CD4-positive, alpha-beta T cell (primary cell): ENCODE measurements around the gene ZIC2. TPM values are rescaled to one million over a fixed set of nuclear protein-coding genes. Genes with fewer than 3 reads are reported as not detected.

Source experiments
- ATAC-seq: fragments of 200-7000 bp; cut with Tn5 transposase; one replicate; pipeline ENCODE4 v1.10.0; 2022; ENCODE audit warnings: mild to moderate bottlenecking; ENCODE audit not compliant: poor library complexity
- CTCF ChIA-PET: fragments of 350-600 bp; sonication (Branson Sonifier 250); formaldehyde crosslinking; loops from one replicate; lab custom pipeline; 2021; ENCODE audit warnings: antibody characterized with exemption, inconsistent platforms; lab: Charles Lee
- POLR2A ChIA-PET: fragments of 350-600 bp; sonication (Branson Sonifier 250); formaldehyde crosslinking; loops from one replicate; lab custom pipeline; 2021; ENCODE audit warnings: antibody characterized with exemption, inconsistent platforms; lab: Charles Lee
- DNase-seq, 14 experiments: peaks; one replicate each; pipeline ENCODE4 v3.0.0-alpha.2; 2013 to 2020; ENCODE audit warnings: mixed read lengths in 2 of 14
- H3K27ac ChIP-seq, 2 donors: one replicate each; pipeline versions ENCODE4 v1.5.1 to v1.7.0; 2013; ENCODE audit warnings: low read length in 2 of 2, low read depth in 1 of 2, mild to moderate bottlenecking in 1 of 2
- H3K27me3 ChIP-seq, 2 experiments: 1 replicate in 1 of 2; 2 replicates in 1 of 2; pipeline versions ENCODE4 v1.6.1 to v1.7.0; 2013; ENCODE audit warnings: low read length in 2 of 2, control low read depth in 1 of 2, mild to moderate bottlenecking in 1 of 2, moderate library complexity in 1 of 2; ENCODE audit not compliant: insufficient read depth in 2 of 2, control insufficient read depth in 1 of 2
- H3K36me3 ChIP-seq: one replicate; pipeline ENCODE4 v1.6.1; 2013; ENCODE audit warnings: low read length, control low read depth; ENCODE audit not compliant: insufficient read depth
- H3K4me1 ChIP-seq: one replicate; pipeline ENCODE4 v1.6.1; 2013; ENCODE audit warnings: low read length, control low read depth; ENCODE audit not compliant: insufficient read depth
- H3K4me3 ChIP-seq: one replicate; pipeline ENCODE4 v1.5.1; 2013; ENCODE audit warnings: mild to moderate bottlenecking, low read length, moderate library complexity
- H3K9me3 ChIP-seq, 2 experiments: 1 replicate in 1 of 2; 2 replicates in 1 of 2; pipeline versions ENCODE4 v1.6.1 to v1.7.0; 2013; ENCODE audit warnings: low read length in 2 of 2, mild to moderate bottlenecking in 2 of 2, control low read depth in 1 of 2, moderate library complexity in 1 of 2; ENCODE audit not compliant: control insufficient read depth in 1 of 2, insufficient read depth in 1 of 2
- H3K27ac Mint-ChIP-seq: one replicate; pipeline ENCODE4 v1.8.0; 2020; ENCODE audit warnings: mixed read lengths
- H3K27me3 Mint-ChIP-seq: one replicate; pipeline ENCODE4 v1.8.0; 2021; ENCODE audit warnings: mixed read lengths
- H3K36me3 Mint-ChIP-seq: one replicate; pipeline ENCODE4 v1.8.0; 2021; ENCODE audit warnings: low read depth, mixed read lengths
- H3K4me1 Mint-ChIP-seq: one replicate; pipeline ENCODE4 v1.8.0; 2021; ENCODE audit warnings: low read depth, mixed read lengths
- H3K4me3 Mint-ChIP-seq: one replicate; pipeline ENCODE4 v1.8.0; 2020; ENCODE audit warnings: mild to moderate bottlenecking, mixed read lengths
- H3K9me3 Mint-ChIP-seq: one replicate; pipeline ENCODE4 v1.8.0; 2020; ENCODE audit warnings: mixed read lengths
- CTCF ChIP-seq: fragments of 200-600 bp; IDR thresholded peaks from one replicate; pipeline ENCODE4 v1.8.0; 2022; ENCODE audit warnings: antibody characterized with exemption, mild to moderate bottlenecking
- intact Hi-C, 2 experiments: fragments of 100-400 bp; cut with DNase I in 1 of 2; cut with micrococcal nuclease in 1 of 2; formaldehyde crosslinking; loops; one replicate each; pipeline versions ENCODE4 v1.15.1 to v1.9.0; 2023 to 2025; cut with DNase I, micrococcal nuclease
- total RNA-seq, 174 experiments: library from RNA in 2 of 174; stranded (reverse) in 2 of 174; gene quantifications; one replicate each; pipeline ENCODE4 v1.2.3 and lab custom pipeline; 2021 to 2026

Gene ZIC2
- total RNA-seq, 2 experiments from 2014 or later, result not detected

DNA sequence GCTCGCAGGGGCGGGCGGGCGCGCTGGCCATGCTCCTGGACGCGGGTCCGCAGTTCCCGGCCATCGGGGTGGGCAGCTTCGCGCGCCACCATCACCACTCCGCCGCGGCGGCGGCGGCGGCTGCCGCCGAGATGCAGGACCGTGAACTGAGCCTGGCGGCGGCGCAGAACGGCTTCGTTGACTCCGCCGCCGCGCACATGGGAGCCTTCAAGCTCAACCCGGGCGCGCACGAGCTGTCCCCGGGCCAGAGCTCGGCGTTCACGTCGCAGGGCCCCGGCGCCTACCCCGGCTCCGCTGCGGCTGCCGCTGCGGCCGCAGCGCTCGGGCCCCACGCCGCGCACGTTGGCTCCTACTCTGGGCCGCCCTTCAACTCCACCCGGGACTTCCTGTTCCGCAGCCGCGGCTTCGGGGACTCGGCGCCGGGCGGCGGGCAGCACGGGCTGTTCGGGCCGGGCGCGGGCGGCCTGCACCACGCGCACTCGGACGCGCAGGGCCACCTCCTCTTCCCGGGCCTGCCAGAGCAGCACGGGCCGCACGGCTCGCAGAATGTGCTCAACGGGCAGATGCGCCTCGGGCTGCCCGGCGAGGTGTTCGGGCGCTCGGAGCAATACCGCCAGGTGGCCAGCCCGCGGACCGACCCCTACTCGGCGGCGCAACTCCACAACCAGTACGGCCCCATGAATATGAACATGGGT, 599 bp downstream of the ZIC2 start:
- Mint-ChIP-seq H3K27me3 (peaks cover 68% of the 10 kb centered on the region), H3K4me1 (peaks cover 13% of the 10 kb centered on the region), H3K27ac (peak overlapping the region; percentile 76), H3K36me3 (peaks cover 6% of the 10 kb centered on the region), H3K9me3 (no peaks in the 10 kb centered on the region), H3K4me3 (peak overlapping the region; percentile 73)
- Histone ChIP-seq H3K9me3 (peaks cover 34 to 59% of the 10 kb centered on the region in 2 experiments), H3K4me1 (peaks cover 56% of the 10 kb centered on the region), H3K27ac (no peak overlapping the region), H3K27me3 (peaks cover 74 to 89% of the 10 kb centered on the region in 2 experiments), H3K36me3 (no peaks in the 10 kb centered on the region), H3K4me3 (no peak overlapping the region)
- CTCF ChIA-PET, result no interaction called here
- POLR2A ChIA-PET, result interaction anchor here (0.8 to 3.0 kb wide), 4 partner anchors 8 to 30 kb away, joined by 3 to 15 read pairs (median 4); no protein-coding TSS in a partner anchor
- peak in 5 of 14 experiments; percentile 25 to 66 (median 37) for DNase-seq
- no peak for TF ChIP-seq CTCF
- peak; percentile 36 for ATAC-seq
- intact Hi-C loops, result no loop called here

DNA sequence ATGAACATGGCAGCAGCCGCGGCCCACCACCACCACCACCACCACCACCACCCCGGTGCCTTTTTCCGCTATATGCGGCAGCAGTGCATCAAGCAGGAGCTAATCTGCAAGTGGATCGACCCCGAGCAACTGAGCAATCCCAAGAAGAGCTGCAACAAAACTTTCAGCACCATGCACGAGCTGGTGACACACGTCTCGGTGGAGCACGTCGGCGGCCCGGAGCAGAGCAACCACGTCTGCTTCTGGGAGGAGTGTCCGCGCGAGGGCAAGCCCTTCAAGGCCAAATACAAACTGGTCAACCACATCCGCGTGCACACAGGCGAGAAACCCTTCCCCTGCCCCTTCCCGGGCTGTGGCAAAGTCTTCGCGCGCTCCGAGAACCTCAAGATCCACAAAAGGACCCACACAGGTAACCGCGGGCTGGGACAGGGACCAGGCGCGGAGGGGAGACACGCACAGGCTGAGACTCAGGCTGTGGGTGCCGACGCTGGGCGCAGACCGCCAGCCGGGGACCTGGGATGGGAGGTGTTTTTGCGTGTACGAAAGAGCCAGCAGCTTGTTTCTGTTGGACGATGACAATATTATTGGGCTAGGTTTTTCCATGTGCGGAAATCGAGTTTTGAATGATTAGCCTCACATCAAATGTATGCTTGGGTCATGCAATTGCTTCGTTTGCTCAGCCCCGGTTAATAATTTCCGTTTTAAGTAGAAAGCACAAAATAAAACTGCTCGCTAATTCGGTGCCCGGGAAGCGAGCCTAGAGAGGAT, 1.3 kb downstream of the ZIC2 start:
- intact Hi-C loops, result loop anchor here in 1 of 2 experiments (1.0 kb wide), 1 partner anchor 10 kb away; no protein-coding TSS in a partner anchor
- no peaks in the 10 kb centered on the region for H3K9me3 Mint-ChIP-seq
- POLR2A ChIA-PET, result interaction anchor here (0.8 to 3.0 kb wide), 4 partner anchors 9 to 13 kb away, joined by 3 to 15 read pairs (median 4); no protein-coding TSS in a partner anchor
- H3K27ac Mint-ChIP-seq, result peak overlapping the region; percentile 76
- no peaks in the 10 kb centered on the region for H3K36me3 ChIP-seq
- TF ChIP-seq CTCF, result no peak
- peaks cover 68% of the 10 kb centered on the region for H3K27me3 Mint-ChIP-seq
- peak in 2 of 14 experiments; percentile 41 to 46 for DNase-seq
- H3K4me1 Mint-ChIP-seq, result peaks cover 13% of the 10 kb centered on the region
- H3K36me3 Mint-ChIP-seq, result peaks cover 6% of the 10 kb centered on the region
- peak overlapping the region; percentile 73 for H3K4me3 Mint-ChIP-seq
- peaks cover 29 to 61% of the 10 kb centered on the region in 2 experiments for H3K9me3 ChIP-seq
- peaks cover 58% of the 10 kb centered on the region for H3K4me1 ChIP-seq
- no peak overlapping the region for H3K27ac ChIP-seq
- no peak overlapping the region for H3K4me3 ChIP-seq
- CTCF ChIA-PET, result no interaction called here
- no peak for ATAC-seq
- peaks cover 74 to 89% of the 10 kb centered on the region in 2 experiments for H3K27me3 ChIP-seq
